ENCODE measurements around the gene NECAB3. TPM values are rescaled to one million over a fixed set of nuclear protein-coding genes. Genes with fewer than 3 reads are reported as not detected.

The NECAB3 gene
- total RNA-seq, 1 donor from 2014 or later, result 77.0 TPM

DNA sequence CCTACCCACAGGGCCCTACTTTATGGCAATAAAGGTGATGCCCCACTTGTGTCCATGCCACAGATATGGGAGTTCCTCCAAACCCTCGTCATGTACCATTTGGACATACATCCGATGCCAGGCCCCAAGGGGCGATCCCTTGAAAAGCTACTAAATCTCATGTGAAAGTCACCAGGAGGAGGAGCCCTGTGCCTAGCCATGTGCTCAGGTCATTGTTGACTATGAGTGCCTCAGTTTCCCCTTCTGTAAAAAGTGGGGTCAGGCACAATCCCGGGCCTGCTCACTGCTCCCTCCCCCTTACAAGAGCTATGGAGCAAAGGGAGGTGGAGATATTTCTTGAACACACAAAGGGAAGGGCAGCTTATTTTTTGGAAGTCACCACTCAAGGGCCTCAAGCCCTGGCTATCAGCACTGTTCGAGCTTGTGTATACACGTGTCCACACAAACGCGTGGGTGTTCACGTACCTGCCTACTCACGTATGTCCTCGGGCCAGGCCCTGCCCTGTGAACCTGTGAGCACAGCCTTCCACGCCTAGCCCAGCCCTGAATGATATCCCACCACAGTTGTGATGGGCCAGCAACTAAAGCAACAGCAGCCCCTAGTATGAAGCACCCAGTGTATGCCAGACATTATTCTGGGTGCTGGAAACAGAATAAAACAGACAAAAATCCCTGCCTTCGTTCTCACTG, 5.6 kb downstream of the NECAB3 start:
- no peak for DNase-seq (ENCODE audit: low spot score)
- intact Hi-C loops (cut with DNase I), result loop anchor here (1.0 kb wide), 1 partner anchor 211 kb away; no protein-coding TSS in a partner anchor

DNA sequence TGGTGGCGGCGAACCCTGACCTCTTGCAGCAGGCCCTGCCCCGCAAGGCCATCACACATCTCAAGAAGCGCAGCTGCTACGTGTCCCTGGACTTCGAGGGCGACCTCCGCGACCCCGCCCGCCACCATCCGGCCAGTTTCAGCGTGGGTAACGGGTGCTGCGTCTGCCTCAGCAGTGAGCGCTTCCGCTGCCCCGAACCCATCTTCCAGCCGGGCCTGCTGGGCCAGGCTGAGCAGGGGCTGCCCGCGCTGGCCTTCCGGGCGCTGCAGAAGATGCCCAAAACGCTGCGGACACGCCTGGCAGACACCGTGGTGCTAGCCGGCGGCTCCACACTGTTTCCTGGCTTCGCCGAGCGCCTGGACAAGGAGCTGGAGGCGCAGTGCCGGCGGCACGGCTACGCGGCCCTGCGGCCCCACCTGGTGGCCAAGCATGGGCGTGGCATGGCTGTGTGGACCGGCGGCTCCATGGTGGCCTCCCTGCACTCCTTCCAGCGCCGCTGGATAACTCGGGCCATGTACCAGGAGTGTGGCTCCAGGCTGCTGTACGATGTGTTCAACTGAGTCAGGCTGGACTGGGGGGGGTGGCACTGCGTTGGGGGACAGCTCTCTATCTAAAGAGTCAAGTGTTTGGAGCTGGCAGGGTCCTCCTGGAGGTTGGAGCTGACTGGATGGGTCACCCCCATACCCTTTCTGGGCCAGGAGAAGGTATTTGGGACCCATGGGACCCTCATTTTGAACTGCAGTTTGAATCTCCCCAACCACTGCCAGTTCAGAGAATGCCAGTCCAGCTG, 6.4 kb downstream of the NECAB3 start:
- intact Hi-C loops (cut with DNase I), result loop anchor here (1.0 to 2.0 kb wide), 2 partner anchors 63 to 211 kb away; partner anchors contain the start of gene ZNF341
- DNase-seq (ENCODE audit: low spot score), result peak; percentile 93

DNA sequence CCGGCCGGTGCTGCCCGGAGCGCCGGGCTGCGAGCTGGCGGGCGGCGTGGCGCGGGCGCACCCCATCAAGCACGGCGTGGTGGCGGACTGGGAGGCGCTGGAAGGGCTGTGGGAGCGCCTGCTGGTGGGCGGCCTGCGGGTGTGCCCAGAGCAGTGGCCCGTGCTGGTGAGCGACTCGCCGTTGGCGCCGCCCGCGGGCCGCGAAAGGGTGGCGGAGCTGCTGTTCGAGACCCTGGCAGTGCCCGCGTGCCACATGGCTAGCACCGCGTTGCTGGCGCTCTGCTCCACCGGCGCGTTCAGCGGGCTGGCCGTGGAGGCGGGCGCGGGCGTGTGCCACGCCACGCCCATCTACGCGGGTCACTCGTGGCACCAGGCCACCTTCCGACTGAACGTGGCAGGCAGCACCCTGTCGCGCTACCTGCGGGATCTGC, 7.0 kb downstream of the NECAB3 start:
- intact Hi-C loops (cut with DNase I), result loop anchor here (2.0 kb wide), 1 partner anchor 64 kb away; the partner anchor contains the start of gene ZNF341
- no peak for DNase-seq (ENCODE audit: low spot score)

DNA sequence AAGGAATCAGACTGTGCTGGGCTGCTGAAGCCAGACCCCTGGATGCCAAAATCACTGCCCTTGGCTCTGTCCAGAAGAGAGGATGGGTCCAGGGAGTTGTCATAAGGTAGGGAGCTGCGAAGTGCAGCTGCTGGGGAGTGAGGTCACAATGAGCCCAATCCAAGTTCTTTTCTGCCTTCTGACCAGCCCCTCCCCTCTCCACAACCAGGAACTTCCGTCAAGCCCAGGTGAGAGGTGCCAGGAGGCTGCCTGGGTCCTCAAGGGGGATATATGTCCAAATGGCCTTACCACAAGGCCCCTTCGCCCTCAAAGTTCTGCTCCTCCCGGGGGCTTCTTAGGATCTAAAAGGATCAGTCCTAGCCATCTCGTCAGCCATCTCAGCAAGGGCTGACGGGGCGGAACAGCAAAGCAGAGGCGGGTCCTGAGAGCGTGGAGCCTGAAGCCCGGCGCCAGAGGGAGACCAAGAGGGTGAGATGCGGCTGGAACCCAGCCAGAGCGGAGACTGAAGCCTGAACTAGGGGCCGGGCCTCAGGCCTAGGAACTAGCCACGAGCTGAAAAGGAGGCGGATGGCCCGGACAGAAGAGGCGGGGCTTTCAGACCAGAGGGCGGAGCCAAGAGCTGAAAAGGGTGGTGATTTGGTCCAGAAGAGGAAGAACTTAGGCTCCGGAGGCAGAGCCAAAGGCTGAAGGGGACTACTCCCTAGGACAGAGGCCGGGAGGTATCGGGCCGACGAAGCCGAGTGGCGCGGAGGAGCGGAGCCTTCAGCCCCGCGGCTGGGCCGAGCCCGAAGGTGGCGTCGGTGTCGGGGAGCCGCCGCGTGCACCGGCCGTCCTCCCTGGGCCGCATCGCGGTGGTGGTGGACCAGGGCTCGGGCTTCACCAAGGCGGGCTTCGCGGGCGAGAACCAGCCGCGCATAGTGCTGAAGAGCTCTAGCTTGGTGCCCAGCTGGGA, 7.7 kb downstream of the NECAB3 start, which contains the start of gene ACTL10:
Gene ACTL10 (plus strand): TSS at position 651 of the 952 bp plus-strand sequence. CDS start 555 bp downstream, outside the sequence.
- peak; percentile 97 for DNase-seq (ENCODE audit: low spot score)
- intact Hi-C loops (cut with DNase I), result loop anchor here (2.0 kb wide), 1 partner anchor 64 kb away; the partner anchor contains the start of gene ZNF341

DNA sequence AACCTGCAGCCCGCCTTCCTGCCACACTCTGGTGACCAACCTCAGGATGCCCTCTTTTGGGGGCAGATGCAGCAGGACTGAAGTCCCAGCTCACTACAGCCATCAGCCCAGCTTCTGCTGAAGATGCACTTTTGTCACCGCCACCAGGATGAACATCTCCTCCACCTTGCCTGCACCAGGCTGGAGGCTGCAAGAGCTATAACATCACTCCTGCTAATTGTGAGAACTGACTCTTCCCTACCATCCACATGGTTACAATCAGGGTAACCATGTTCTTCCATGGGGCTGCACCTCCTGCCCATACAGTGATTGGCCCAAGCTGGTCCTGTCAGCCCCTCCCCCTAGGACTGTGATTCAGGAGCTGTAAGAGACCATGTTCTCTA, 9.5 kb downstream of the NECAB3 start:
- intact Hi-C loops (cut with DNase I), result no loop called here

DNA sequence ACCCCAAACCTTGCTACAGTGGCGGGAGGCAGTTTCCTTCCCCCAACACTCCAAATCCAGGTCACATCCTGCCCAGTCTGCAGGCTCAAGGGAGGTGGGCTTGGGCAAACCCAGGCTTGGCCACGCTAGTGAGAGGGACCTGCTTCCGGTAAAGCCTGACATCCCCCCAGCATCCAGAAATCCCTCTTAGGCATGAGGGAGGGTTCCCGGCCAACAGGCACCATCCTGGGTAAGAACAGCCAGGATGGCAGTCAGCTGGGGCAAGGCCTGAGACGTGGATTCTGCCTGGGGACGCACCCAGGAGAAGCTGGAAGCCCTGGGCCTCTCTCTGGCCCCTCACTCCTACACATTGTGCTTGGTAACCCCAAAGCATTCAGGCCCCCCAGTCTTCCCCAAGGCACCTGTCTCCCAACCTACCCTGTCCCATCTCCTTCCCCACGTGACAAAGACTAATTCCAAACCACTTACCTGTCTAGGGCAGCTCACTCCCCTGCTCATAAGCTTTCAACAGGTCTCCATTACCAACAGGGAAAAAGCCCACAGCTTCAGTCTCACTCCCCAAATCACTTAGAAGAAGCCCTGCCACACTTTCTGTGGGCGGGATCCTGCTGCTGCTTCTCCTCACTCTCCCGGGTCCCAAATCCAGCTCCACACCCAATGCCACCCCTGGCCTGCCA, 10.0 kb downstream of the NECAB3 start:
- no peak for DNase-seq (ENCODE audit: low spot score)
- intact Hi-C loops (cut with DNase I), result no loop called here

More for the DNA sequence above, 9.5 kb downstream of the NECAB3 start:
- DNase-seq (ENCODE audit: low spot score), result no peak

DNA sequence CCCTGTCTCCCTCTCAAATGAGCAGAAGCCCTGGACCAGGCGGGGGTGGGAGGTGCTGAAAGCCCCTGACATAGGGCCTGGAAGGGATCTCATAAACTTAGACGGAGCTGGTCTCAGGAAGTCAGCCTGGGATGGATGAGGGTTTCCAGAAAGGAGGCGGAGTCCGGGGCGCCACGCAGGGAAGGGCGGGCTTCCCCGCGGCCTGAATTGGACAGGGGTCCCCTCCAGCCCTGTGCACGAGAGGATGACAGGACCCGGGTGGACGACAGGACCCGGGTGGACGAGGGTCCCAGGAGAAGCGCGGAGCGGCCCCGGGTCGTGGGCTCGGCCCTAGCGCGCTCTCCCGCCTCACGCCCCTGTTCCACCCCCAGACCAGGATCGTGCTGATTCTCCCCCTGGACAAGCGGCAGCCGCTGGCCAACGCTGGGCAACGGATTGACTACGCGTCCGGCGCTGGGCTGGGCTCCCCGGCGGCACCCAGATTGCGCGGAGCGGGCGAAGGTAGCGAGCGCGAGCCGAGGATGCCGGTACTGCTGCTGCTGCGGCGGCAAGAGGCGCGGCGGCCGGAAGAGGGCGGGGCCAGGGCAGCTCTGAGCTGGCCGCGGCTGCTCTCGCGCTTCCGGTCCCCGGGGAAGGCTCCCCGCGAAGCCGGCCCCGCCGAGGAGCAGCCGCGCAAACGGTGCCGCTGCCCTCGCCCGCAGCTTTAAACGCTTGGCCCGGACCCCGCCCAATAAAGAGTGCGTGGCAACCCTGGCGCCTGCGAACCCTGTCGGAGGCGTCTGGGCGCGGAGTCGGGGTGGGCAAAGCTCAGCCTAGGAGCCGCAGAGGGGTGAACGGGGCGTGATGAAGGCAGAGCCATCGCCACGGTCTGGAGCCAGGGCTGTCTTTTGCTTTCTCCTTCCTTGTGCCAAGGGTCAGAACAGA, 10.8 kb downstream of the NECAB3 start:
- peak; percentile 93 for DNase-seq (ENCODE audit: low spot score)
- intact Hi-C loops (cut with DNase I), result no loop called here

DNA sequence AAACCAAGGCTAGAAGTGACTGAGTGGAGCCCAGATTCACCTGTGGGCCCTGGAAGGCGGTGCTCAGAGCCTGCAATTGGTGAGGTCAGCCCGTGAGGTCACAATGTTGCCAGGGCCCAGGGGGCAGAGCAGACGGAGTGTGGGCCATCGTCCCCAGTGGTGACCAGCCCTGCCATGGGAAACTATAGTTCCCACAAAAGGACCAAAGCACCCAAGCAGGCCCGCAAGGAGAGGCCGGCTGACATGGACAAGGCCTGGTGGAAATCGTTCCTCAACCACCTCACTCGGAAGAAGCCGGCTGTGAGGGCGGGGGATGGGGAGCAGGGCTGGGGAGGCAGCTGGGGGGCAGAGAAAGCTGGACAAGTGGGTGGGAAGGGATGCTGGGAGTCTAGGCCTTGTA, 12.1 kb downstream of the NECAB3 start, which contains the start of gene C20orf144:
Gene C20orf144 (plus strand): TSS at position 156 of the 400 bp plus-strand sequence. CDS start 19 bp downstream, at position 175.
- DNase-seq (ENCODE audit: low spot score), result no peak
- intact Hi-C loops (cut with DNase I), result no loop called here

DNA sequence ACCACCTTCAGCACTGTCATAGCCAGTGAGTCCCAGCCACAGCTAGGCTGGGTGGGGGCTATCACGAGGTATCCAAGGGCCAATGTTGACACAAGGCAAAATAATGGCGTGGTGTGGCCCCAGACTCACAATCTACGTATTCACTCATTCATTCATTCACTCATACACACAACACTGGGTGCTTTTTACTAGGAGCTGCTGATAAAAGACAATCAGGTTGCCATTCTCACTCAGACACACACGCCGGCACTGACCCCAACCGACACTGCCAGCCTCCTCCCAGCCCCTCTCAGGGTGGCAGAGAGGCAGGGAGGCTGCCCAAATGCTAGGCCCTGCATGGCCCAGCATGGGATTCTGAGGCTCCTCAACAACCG, 13.6 kb downstream of the NECAB3 start:
- DNase-seq (ENCODE audit: low spot score), result no peak
- intact Hi-C loops (cut with DNase I), result no loop called here

DNA sequence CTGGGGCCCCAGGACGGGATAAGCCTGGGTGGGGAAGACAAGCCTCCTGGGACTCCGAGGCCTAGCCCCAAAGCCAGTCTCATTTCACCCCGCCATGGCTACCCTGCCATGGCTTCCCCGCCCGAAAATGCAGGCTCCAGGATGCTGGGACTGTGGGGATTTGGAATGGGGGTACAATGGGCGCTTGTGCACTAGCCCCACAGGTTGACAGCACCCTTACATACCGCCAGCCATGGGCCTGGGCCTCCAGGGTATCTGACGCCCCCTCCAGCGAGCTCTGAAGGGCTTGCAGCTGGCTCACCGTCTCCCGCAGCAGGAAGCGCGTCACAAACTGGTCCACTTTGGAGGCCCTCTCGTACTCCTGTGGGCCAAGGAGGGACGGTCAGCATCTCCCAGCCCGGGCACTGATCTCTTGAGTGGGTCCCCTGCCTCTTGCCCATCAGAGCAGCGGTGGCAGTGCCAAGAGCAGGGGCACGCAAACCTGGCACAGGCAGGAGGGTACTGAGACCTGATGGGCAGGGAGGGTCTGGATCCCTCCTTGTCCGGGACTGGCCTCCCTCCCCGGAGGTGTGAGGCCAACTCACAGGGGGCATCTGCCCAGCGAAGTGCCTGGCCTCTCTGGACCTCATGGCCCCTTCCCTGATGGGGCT, 14.1 kb downstream of the NECAB3 start:
- no peak for DNase-seq (ENCODE audit: low spot score)
- intact Hi-C loops (cut with DNase I), result no loop called here

DNA sequence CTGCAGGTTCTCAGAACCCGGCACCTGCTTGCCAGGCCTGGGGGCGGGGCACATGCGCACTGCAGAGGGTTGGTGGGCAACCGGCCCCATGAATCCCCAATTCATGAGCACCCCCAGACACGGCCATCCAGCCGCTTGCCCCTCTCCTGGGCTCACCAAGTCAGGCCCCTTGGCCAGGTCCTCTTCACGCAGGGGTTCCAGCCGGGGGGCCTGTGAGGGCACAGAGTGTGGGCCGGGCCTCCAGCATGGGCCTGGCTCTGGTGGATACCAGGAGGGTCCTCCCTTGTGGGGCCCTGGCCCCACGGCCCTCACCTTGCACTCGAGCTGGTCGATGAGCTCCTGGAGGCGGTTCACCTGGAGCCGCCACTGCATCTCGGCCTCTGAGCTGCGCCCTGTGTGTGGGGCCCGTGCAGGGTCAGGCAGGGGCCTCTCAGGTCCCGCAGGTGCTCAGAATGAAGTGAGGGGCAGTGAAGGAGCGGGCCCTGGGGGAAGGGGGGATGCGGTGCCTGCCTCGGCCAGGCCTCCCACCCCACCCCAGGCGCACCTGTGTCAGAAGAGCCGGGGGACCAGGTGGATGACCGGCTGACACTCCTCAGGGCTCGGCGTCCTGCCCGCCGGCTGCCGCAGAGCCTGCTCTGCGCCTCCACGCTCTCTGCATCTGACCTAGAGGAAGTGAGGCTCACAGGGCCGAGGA, 14.7 kb downstream of the NECAB3 start:
- DNase-seq (ENCODE audit: low spot score), result no peak
- intact Hi-C loops (cut with DNase I), result no loop called here

DNA sequence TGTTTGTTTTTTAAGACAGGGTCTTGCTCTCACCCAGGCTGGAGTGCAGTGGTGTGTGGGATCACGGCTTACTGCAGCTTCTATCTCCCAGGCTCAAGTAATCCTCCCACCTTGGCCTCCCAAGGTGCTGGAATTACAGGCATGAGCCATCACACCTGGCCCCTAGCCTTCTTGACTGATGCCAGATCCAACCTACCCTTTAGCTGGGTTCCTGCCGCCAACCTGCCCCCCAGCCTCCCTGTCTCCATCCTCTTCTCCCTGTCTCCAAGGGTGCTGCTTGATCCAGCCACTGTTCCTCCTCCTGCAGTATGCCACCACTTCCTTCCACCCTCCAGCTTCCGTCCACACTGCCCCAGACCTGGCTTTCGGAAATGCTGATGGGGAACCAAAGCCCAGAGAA, 15.3 kb downstream of the NECAB3 start:
- intact Hi-C loops (cut with DNase I), result no loop called here
- no peak for DNase-seq (ENCODE audit: low spot score)

DNA sequence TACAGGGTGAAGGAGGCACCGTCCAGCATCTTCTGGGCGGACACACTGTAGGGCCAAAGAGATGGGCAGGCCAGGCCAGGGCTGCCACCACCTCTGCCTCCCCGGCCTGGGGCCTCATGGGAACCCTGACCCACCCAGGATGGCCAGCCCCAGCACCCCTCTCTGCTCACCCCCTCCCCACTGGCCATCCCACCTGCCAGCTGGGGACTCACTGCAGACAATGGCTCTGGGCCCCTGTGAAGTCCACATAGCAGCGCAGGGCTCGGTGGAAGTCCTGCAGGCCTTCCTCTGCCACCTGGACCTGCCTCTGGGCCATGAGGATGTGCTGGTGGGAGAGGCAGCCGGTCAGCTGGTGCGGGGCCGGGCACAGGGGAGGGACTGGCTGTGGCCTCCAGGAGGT, 15.7 kb downstream of the NECAB3 start:
- no peak for DNase-seq (ENCODE audit: low spot score)
- intact Hi-C loops (cut with DNase I), result no loop called here

DNA sequence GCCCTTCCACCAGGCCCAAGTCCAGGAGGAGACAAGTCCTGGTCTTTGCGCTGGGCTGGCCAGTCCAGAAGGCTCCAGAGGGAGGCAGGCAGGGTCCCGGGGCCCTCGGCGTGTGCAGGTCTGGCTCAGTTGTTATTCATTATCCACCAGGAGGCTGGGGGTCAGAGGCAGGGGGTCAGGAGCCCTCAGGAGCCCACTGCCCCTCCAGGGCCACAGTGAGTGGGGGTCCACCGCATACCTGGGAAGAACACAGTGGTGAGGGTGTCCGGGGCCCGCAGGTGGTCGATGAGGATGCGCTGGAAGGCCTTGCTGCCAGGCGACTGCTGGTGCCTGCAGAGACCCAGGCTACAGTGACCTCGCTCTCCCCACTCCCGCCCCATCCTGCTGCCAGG, 16.5 kb downstream of the NECAB3 start:
- intact Hi-C loops (cut with DNase I), result no loop called here
- DNase-seq (ENCODE audit: low spot score), result no peak

DNA sequence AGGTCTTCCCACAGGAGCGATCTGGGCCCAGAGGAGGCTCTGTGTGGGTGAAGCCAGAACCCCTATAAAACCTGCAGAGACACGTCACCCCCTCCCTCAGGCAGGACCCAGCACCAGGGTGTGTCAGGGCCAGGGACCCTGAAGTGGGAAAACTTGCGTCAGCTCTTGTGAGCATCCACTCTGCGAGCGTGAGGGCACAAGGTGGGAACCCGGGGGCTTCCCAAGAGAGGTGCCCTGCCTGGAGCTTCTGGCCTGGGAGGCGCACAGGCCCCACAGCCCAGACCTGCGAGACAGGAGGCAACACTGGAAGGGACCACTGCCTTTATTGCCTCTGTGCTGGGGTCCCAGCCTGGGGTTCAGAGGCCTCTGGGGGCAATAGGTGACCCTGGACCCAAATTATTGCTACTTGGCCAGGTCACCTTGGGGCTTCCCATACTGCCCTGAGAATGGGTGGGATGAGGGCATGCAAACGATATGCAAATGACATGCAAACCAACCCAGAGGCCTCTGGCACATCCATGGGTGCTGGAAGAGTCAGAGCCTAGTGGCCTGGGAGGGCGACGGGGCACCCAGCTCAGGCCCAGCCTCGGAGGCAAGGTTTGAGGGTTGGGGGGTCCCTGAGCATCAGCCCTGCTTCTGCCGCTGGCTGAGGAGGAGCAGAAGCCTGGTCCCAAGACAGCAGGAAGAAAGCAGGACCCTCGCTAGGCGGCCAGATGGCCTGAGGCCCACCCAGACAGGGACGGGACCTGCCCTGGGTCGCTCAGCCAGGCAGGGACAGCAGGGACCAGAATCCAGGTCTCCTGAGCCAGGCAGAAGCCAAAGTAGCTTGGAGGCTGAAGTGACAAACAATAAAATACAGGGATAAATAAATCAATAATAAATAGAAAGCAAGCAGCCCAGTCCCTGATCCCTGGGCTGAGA, 17.2 kb downstream of the NECAB3 start:
- intact Hi-C loops (cut with DNase I), result no loop called here
- no peak for DNase-seq (ENCODE audit: low spot score)

Measured in cardiac septum (tissue), 1 donor.